HG03159 (cell line): Measurements from ENCODE around the gene ITGAE.

Experiments
- ATAC-seq: cut with Tn5 transposase; IDR thresholded peaks from one replicate; pipeline ENCODE4 v1.9.1; 2021; ENCODE audit warnings: mild to moderate bottlenecking, moderate library complexity; ENCODE audit not compliant: unreplicated experiment

Gene ITGAE

DNA sequence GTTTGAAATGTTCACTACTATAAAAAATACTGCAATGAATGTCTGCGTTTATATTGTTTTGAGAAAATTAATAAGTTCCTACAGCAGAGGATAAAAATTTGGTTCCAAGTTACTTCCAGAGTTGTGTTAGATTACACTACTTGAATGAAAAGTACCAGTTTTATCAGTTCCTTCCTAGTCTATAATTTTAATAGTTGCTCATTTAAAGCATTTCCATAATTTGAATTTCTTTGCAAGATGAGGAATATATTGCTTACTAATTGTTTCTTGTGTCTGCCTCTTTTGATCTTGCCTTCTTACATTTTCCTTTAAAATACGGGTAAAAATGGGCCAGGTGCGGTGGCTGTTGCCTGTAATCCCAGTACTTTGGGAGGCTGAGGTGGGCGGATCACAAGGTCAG, 128.4 kb downstream of the ITGAE start:
- ATAC-seq: no peak

DNA sequence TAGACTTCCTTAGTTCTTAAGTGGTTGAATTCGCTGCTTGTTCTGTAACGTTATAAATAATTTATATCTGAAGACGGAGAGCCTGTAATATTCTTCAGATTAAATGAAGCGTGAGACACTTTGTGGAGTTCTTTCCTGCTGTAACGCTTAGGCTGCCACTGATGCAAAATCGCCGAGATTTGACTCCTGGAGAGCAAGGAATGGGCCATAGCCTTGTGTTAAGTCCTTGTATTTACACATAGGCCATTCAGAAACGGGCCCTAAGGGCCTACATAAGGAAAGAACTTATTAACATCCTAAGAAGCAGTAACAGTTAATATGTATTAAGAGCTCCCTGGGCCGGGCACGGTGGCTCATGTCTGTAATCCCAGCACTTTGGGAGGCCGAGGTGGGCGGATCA, 131.4 kb downstream of the ITGAE start:
- no peak for ATAC-seq

DNA sequence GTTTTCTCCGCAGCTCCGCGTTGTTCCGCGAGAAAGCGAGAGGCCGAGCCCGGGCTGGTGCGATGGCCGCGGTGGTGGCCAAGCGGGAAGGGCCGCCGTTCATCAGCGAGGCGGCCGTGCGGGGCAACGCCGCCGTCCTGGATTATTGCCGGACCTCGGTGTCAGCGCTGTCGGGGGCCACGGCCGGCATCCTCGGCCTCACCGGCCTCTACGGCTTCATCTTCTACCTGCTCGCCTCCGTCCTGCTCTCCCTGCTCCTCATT, 132.0 kb downstream of the ITGAE start:
- ATAC-seq: no peak

DNA sequence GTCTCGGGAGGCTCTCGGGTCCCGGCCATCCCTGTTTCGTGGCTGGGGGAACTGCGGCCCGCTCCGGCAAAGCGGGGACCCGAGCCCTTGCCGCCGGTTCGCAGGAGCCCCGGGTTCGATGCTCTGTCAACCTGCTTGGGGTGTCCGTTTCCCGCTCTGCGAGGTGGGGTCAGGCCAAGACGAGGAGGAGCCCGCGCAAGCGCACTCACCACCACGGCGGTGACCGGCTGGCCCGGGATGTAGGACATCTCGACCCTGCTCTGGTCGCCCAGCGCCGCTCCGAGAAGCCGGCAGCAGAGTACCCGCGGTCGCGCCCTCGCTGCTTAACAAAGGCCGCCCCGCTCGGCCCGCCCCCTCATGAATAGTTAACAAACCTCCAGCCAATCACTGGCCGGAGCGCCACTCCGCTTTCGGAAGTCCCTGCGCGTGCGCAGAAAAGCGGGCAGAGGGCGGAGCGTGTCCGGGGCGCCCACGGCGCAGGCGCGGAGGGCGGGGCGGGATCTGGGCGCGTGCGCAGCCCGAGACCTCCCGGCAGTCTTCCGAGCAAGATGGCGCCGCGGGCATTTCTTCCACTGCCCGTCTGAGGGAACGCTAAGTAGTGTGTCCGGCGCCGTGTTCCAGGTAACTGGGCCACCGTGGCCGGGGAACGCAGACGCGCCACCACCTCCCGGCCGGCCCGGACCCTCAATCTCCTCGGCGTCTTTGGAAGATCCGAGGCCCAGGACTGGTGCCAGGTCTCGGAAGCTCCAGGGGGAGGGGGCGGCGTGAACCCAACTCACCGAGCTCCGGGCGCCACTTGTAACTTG, 132.5 kb downstream of the ITGAE start, which contains the start of the genes EMC6 and TAX1BP3:
TSS of gene EMC6 (plus strand) at position 534 of the 806 bp plus-strand sequence. CDS start 335 bp downstream, outside the sequence.
TSS of gene TAX1BP3 (minus strand) at position 300 of the 806 bp plus-strand sequence. CDS start at position 248, 52 bp downstream.
- peak; percentile 83 for ATAC-seq

DNA sequence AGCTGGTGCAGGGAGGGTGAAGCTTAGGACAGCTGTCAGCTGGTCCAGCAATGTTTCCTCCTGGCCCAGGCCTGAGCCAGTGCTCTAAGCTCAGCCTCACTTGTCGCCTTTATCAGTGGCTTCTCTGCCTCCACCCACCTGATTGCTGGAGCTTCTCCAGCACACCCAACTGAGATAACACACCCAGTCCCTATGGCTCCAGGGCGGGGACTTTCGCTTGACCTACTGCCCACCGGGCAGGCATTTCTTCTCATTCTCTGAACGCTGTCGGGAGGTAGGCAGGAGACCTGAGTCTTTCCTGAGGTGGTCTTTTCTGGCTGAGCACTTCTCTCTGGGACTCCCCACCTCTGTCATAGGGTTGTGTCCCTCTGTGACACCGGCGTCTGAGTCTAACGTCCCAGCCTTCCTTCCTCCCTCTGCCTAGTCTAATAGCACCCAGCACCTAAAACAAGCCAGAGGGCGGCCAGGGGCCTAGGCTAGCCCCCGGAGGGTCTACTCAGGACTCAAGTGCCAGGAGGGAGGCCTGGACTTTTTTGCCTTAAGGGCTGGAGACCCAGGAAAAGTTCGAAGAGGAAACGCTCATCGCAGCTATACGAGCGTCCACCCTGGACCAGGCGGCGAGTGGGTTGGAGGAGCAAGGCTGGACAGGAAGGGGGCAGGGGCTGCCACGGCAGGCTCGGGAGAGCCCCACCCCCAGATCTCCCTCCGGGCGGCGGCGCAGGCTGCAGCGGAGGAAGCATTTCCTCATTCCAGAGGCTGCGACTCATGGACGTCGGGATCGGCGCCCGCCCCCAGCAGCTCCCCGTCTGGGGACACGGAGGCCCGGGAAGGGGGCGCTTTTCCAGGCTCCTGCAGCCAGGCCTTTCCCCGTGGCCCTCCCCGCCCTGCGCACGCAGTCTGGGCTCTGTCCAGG, 133.4 kb downstream of the ITGAE start:
- ATAC-seq: no peak

DNA sequence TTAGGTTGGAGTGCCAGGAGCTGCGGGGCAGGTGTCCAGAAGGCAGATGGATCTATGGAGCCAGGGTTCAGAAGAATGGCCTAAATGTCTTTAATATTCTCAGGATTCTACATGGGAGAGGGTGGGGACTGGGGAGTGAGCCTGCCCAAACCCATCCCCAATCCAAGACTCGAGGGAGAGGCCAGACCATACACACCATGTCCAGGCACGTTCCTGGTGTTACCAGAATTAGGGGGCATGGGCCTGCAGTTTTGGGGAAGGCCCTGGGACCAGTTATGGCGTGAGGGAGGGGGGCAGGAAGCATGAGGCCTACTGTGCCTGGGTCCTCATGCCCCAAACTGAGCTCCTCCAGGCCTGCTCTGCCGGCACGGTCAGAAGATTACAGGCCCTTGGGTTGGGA, 134.5 kb downstream of the ITGAE start:
- no peak for ATAC-seq

DNA sequence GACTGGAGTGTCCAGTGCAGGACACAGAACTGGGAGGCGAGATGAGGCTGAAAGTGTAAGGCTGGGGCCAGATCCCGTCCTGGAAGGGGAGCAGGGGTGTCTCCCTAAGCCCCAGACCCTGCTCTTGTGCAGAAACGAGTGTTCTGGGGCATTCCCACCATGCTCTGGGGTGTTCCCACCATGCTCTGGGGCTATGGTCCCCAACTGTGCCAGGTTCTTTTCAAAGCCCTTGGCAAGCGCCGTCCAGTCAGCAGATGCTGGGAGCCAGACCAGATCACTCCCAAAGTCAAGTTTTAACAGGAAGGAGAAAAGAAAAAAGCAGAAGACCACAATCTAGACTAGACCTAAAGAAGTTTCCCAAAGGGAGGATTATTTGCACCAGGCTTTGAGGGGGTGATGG, 135.2 kb downstream of the ITGAE start:
- no peak for ATAC-seq
